Esophagus muscularis mucosa (tissue), 4 donors: ENCODE measurements around the gene SRSF2. TPM values are rescaled to one million over a fixed set of nuclear protein-coding genes. Genes with fewer than 3 reads are reported as not detected.
"Not testable (repeated sequence)": the region's sequence is repeated elsewhere in the genome, so short reads cannot be mapped to it uniquely, and the experiment has no call there.

ENCODE experiments used
- DNase-seq: peaks from one replicate; pipeline ENCODE4 v3.0.0-alpha.2; 2017; ENCODE audit errors: extremely low spot score
- H3K27ac ChIP-seq, 4 donors: fragments of 200-600 bp; sonication (generic); replicated peaks in 1 of 4; 1 replicate in 3 of 4; 2 replicates in 1 of 4; pipeline ENCODE4 v1.5.1; 2016 to 2019; ENCODE audit warnings: mild to moderate bottlenecking in 1 of 4
- H3K27me3 ChIP-seq, 4 donors: fragments of 200-600 bp; sonication (generic); one replicate each; pipeline versions ENCODE4 v1.5.1 to v1.6.0; 2016 to 2019
- H3K36me3 ChIP-seq, 4 donors: fragments of 200-600 bp; sonication (generic); one replicate each; pipeline ENCODE4 v1.5.1; 2016 to 2019
- H3K4me1 ChIP-seq, 4 donors: fragments of 200-600 bp; sonication (generic); one replicate each; pipeline ENCODE4 v1.5.1; 2016 to 2019
- H3K4me3 ChIP-seq, 4 donors: fragments of 200-600 bp; sonication (generic); 1 replicate in 2 of 4; 2 replicates in 2 of 4; pipeline ENCODE4 v1.5.1; 2016 to 2019; ENCODE audit warnings: mild to moderate bottlenecking in 4 of 4, moderate library complexity in 1 of 4
- H3K9me3 ChIP-seq, 4 donors: fragments of 200-600 bp; sonication (generic); 1 replicate in 3 of 4; 2 replicates in 1 of 4; pipeline ENCODE4 v1.5.1; 2016 to 2019
- EP300 ChIP-seq: sonication (generic); formaldehyde crosslinking; IDR thresholded peaks from one replicate; pipeline ENCODE4 v1.6.1; 2017; ENCODE audit warnings: antibody characterized with exemption
- POLR2A ChIP-seq: fragments of 450-650 bp; IDR thresholded peaks from one replicate; pipeline ENCODE4 v1.6.1; 2017; ENCODE audit warnings: antibody characterized with exemption, moderate library complexity, mild to moderate bottlenecking, low read depth
- POLR2AphosphoS5 ChIP-seq, 2 donors: sonication (generic); formaldehyde crosslinking; IDR thresholded peaks; one replicate each; pipeline ENCODE4 v1.6.1; 2017; ENCODE audit warnings: antibody characterized with exemption in 2 of 2
- WGBS: methylation state at CpG from one replicate; pipeline ENCODE4 v1.1.5; 2018; 5-methylcytosine and 5-hydroxymethylcytosine counted together
- intact Hi-C: fragments of 100-400 bp; cut with DNase I; formaldehyde crosslinking; loops from one replicate; pipeline ENCODE4 v1.15.1; 2023
- total RNA-seq, 4 donors: library from RNA; depleted of rRNA; stranded (reverse); fragments of >200 nt; gene quantifications; one replicate each; pipeline versions ENCODE4 v1.1.0 to v1.2.1, GENCODE V29; 2016
- TF ChIP-seq, protein P1 (sequence below), 3 experiments: fragments of 200-600 bp in 2 of 3; fragments of 450-650 bp in 1 of 3; sonication (generic) in 2 of 3; IDR thresholded peaks; one replicate each; pipeline ENCODE4 v1.5.1; 2017 to 2019; ENCODE audit warnings: antibody characterized with exemption in 3 of 3, mild to moderate bottlenecking in 2 of 3, moderate library complexity in 1 of 3

The SRSF2 gene
- total RNA-seq, 4 donors from 2014 or later = 133 to 173 (median 157) TPM

DNA sequence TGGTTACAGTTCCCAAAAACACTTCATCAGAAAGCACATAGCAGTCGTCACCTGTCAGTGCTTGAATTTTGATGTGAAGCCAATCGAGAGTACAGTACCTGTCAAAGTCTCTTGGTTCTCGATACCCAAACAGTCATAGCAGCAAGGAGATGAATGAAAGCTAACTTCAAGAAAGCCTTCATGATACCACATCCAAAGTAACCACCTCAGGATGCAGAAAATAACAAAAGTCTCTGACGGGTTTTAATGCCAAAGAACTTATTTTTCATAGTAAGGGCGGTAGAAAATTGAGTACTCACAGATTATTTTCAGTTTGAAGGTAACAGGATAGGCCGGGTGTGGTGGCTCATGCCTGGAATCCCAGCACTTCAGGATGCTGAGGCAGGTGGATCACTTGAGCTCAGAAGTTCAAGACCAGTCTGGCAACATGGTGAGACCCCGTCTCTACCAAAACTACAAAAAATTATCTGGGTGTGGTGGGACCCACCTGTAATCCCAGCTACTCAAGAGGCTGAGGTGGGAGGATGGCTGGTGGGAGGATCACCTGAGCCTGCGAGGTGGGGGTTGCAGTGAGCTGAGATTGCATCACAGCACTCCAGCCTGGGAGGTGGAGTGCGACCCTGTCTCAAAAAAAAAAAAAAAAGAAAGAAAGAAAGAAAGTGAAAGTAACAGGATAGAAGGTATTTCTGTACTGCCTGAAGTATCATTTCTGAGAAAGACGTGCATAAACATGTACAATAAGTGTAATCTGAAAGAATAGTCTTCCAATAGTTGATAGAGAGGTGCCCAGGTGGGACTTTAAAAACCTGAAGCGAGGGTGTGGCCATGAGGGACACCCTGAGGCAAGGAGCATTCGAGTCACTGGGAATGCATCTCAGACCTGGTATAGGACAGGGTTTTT is 16.2 kb upstream of the SRSF2 start:
- no peak for DNase-seq
- Histone ChIP-seq H3K27me3 (no peaks in the 10 kb centered on the region), H3K4me1 (no peaks in the 10 kb centered on the region), H3K36me3 (peaks cover 7 to 72% (median 53%) of the 10 kb centered on the region in 4 donors), H3K9me3 (no peaks in the 10 kb centered on the region), H3K4me3 (no peak overlapping the region), H3K27ac (no peak overlapping the region)
- intact Hi-C loops = no loop called here
- 87% methylated on average over 12 of the region's 12 CpGs for WGBS
- TF ChIP-seq POLR2A (no peak), EP300 (no peak), POLR2AphosphoS5 (IDR thresholded peaks at IDR 0.05) (no peak)
- TF ChIP-seq, protein P1, sequence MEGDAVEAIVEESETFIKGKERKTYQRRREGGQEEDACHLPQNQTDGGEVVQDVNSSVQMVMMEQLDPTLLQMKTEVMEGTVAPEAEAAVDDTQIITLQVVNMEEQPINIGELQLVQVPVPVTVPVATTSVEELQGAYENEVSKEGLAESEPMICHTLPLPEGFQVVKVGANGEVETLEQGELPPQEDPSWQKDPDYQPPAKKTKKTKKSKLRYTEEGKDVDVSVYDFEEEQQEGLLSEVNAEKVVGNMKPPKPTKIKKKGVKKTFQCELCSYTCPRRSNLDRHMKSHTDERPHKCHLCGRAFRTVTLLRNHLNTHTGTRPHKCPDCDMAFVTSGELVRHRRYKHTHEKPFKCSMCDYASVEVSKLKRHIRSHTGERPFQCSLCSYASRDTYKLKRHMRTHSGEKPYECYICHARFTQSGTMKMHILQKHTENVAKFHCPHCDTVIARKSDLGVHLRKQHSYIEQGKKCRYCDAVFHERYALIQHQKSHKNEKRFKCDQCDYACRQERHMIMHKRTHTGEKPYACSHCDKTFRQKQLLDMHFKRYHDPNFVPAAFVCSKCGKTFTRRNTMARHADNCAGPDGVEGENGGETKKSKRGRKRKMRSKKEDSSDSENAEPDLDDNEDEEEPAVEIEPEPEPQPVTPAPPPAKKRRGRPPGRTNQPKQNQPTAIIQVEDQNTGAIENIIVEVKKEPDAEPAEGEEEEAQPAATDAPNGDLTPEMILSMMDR (IDR thresholded peaks at IDR 0.05) = no peak

DNA sequence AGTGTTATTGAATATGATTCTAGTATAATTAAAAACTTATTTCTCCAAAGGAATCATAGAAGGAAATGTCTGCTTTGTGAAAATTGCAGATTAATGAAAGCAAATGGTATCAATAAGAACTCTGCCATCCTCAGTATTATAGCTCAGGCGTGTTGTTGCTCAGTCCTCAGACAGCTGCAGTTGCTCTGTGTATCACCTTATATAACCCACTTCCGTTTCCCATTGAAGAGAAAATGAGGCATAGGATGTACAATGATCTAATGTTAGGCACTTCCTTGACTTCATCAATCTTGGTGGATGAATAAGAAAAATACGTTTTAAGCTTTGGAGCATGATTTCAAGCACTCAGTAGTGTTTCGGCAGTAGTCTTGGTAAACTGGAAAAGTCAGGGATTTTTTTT is 14.9 kb upstream of the SRSF2 start:
- Histone ChIP-seq H3K27ac (no peak overlapping the region), H3K4me3 (no peak overlapping the region), H3K27me3 (no peaks in the 10 kb centered on the region), H3K36me3 (peaks cover 8 to 72% (median 47%) of the 10 kb centered on the region in 4 donors), H3K9me3 (no peaks in the 10 kb centered on the region), H3K4me1 (no peaks in the 10 kb centered on the region)
- TF ChIP-seq POLR2A (no peak), POLR2AphosphoS5 (IDR thresholded peaks at IDR 0.05) (no peak), EP300 (no peak)
- TF ChIP-seq, protein P1 (IDR thresholded peaks at IDR 0.05) = no peak
- intact Hi-C loops = no loop called here
- 74% methylated on average over 4 of the region's 4 CpGs for WGBS
- DNase-seq = no peak

- DNase-seq = no peak
- intact Hi-C loops = no loop called here
- WGBS = 92% methylated on average over 3 of the region's 3 CpGs
- no peaks in the 10 kb centered on the region for H3K27me3 ChIP-seq
- peaks cover 13 to 72% (median 47%) of the 10 kb centered on the region in 4 donors for H3K36me3 ChIP-seq
- H3K27ac ChIP-seq = no peak overlapping the region
- no peaks in the 10 kb centered on the region for H3K9me3 ChIP-seq
- no peaks in the 10 kb centered on the region for H3K4me1 ChIP-seq
- TF ChIP-seq EP300 = no peak
- TF ChIP-seq POLR2AphosphoS5 (IDR thresholded peaks at IDR 0.05) = no peak
- TF ChIP-seq POLR2A = no peak
- TF ChIP-seq, protein P1 (IDR thresholded peaks at IDR 0.05) = no peak
- no peak overlapping the region for H3K4me3 ChIP-seq
Observed at GRCh38 chr17:76751416-76751993, 14.4 kb upstream of the SRSF2 start.

GRCh38 chr17:76748657-76749056 is 11.5 kb upstream of the SRSF2 start:
- WGBS = 100% methylated on average over 1 of the region's 1 CpG
- peaks cover 15 to 74% (median 48%) of the 10 kb centered on the region in 4 donors for H3K36me3 ChIP-seq
- no peak overlapping the region for H3K27ac ChIP-seq

DNA sequence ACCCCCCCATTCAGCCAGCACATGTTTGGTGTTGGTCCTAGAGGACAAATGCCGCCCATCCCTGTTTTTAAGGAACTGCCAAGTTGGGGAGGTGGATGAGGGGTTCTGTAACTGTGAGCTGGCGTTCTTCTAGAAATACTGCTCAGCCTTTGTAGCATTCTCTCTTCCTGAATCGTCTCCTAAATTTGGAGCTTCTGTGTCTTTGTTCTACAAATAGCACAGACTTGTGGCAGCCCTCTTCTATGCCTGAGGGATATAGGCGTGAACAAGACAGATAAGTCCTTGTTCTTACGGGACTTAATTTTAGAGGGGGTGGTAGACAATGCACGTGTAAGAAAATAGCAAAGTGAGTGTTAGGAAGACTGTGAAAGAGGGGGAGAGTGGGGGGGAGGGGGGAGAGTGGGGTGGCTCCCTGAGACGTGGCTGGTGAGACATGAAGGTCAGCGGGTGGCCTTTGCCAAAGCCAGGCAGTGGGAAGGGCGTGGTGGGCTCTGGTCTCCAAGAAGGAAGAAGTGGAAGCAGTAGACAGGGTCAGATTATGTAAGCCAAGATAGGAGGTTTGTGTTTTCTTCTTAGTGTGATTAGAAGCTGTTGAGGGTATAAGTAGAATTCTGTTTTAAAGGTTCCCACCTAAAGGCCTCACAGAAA is 10.7 kb upstream of the SRSF2 start:
- H3K36me3 ChIP-seq = peaks cover 19 to 78% (median 47%) of the 10 kb centered on the region in 4 donors
- no peaks in the 10 kb centered on the region for H3K4me1 ChIP-seq
- WGBS = 79% methylated on average over 9 of the region's 9 CpGs
- no peak overlapping the region for H3K4me3 ChIP-seq
- intact Hi-C loops = no loop called here
- DNase-seq = no peak
- H3K9me3 ChIP-seq = no peaks in the 10 kb centered on the region
- H3K27ac ChIP-seq = no peak overlapping the region
- H3K27me3 ChIP-seq = no peaks in the 10 kb centered on the region
- TF ChIP-seq POLR2AphosphoS5 (IDR thresholded peaks at IDR 0.05) = no peak
- no peak for TF ChIP-seq EP300
- TF ChIP-seq, protein P1 (IDR thresholded peaks at IDR 0.05) = no peak
- no peak for TF ChIP-seq POLR2A

More at GRCh38 chr17:76748657-76749056, 11.5 kb upstream of the SRSF2 start:
- Histone ChIP-seq H3K9me3 (no peaks in the 10 kb centered on the region), H3K4me3 (no peak overlapping the region), H3K4me1 (no peaks in the 10 kb centered on the region), H3K27me3 (no peaks in the 10 kb centered on the region)
- no peak for DNase-seq
- TF ChIP-seq EP300 (no peak), POLR2AphosphoS5 (IDR thresholded peaks at IDR 0.05) (no peak)
- intact Hi-C loops = no loop called here

GRCh38 chr17:76745785-76746184 is 8.7 kb upstream of the SRSF2 start:
- intact Hi-C loops, H3K4me1 ChIP-seq, H3K27me3 ChIP-seq, DNase-seq, H3K9me3 ChIP-seq, H3K27ac ChIP-seq, H3K4me3 ChIP-seq: not testable (repeated sequence)
- H3K36me3 ChIP-seq = peaks cover 19 to 76% (median 62%) of the 10 kb centered on the region in 4 donors
- WGBS = 96% methylated on average over 6 of the region's 6 CpGs
